SK-N-SH (cell line): ENCODE measurements around the gene HTT. TPM values are rescaled to one million over a fixed set of nuclear protein-coding genes. Genes with fewer than 3 reads are reported as not detected.

Experiments
- CTCF ChIA-PET: fragments of 300-600, 350-600 bp; formaldehyde crosslinking; extraction: SDS; loops from one replicate; lab custom pipeline; 2021; lab: Yijun Ruan, JAX
- POLR2A ChIA-PET: fragments of 350-600 bp; sonication (Branson Sonifier 250); formaldehyde crosslinking; extraction: SDS; loops from one replicate; lab custom pipeline; 2020; ENCODE audit warnings: antibody characterized with exemption, inconsistent platforms; lab: Yijun Ruan, JAX
- DNase-seq: peaks from one replicate; pipeline ENCODE4 v3.0.0; 2012
- H2AFZ ChIP-seq: fragments of 200-600 bp; sonication (generic); 2 replicates; pipeline ENCODE4 v1.8.1; 2016; ENCODE audit warnings: antibody characterized with exemption, mild to moderate bottlenecking, low read depth
- H3F3A ChIP-seq: fragments of 200-600 bp; sonication (generic); replicated peaks from 2 replicates; pipeline ENCODE3; 2016; ENCODE audit warnings: antibody characterized with exemption, mild to moderate bottlenecking; ENCODE audit not compliant: insufficient read depth
- H3K27ac ChIP-seq, 2 experiments: fragments of 200-500 bp in 1 of 2; fragments of 200-600 bp in 1 of 2; sonication (Bioruptor generic) in 1 of 2; sonication (generic), shearing (Covaris generic) in 1 of 2; 2 replicates each; pipeline versions ENCODE4 v1.5.1 to v1.6.1; 2014 to 2016; ENCODE audit warnings: low read depth in 2 of 2, inconsistent platforms in 1 of 2, low read length in 1 of 2, mild to moderate bottlenecking in 1 of 2, mixed read lengths in 1 of 2
- H3K27me3 ChIP-seq: fragments of 200-600 bp; sonication (generic), shearing (Covaris generic); 2 replicates; pipeline ENCODE4 v1.6.1; 2016; ENCODE audit warnings: mixed run types; ENCODE audit not compliant: insufficient read depth
- H3K36me3 ChIP-seq, 2 experiments: fragments of 200-500 bp in 1 of 2; fragments of 200-600 bp in 1 of 2; sonication (Bioruptor generic) in 1 of 2; sonication (generic) in 1 of 2; replicated peaks in 1 of 2; 2 replicates each; pipeline versions ENCODE3 to v1.5.1; 2014 to 2016; ENCODE audit warnings: low read length in 1 of 2, mild to moderate bottlenecking in 1 of 2; ENCODE audit not compliant: insufficient read depth in 2 of 2, control insufficient read depth in 1 of 2
- H3K4me1 ChIP-seq, 2 experiments: fragments of 200-500 bp in 1 of 2; fragments of 200-600 bp in 1 of 2; sonication (Bioruptor generic) in 1 of 2; sonication (generic), shearing (Covaris generic) in 1 of 2; 2 replicates each; pipeline versions ENCODE4 v1.5.1 to v1.6.1; 2014 to 2016; ENCODE audit warnings: low read depth in 1 of 2, low read length in 1 of 2, mixed run types in 1 of 2; ENCODE audit not compliant: insufficient read depth in 2 of 2, control insufficient read depth in 1 of 2
- H3K4me2 ChIP-seq: fragments of 200-600 bp; sonication (generic), shearing (Covaris generic); 2 replicates; pipeline ENCODE4 v1.6.1; 2017; ENCODE audit warnings: mixed run types
- H3K4me3 ChIP-seq, 2 experiments: fragments of 200-500 bp in 1 of 2; fragments of 200-600 bp in 1 of 2; sonication (Bioruptor generic) in 1 of 2; sonication (generic), shearing (Covaris generic) in 1 of 2; 2 replicates each; pipeline versions ENCODE4 v1.5.1 to v1.8.1; 2014 to 2016; ENCODE audit warnings: low read depth in 2 of 2, inconsistent platforms in 1 of 2, low read length in 1 of 2, mild to moderate bottlenecking in 1 of 2, mixed read lengths in 1 of 2, moderate library complexity in 1 of 2
- H3K79me2 ChIP-seq: fragments of 200-600 bp; sonication (generic); 2 replicates; pipeline ENCODE4 v1.8.1; 2017; ENCODE audit warnings: mild to moderate bottlenecking; ENCODE audit not compliant: insufficient read depth
- H3K9ac ChIP-seq: fragments of 200-600 bp; sonication (generic); 2 replicates; pipeline ENCODE4 v1.6.1; 2017; ENCODE audit warnings: mixed run types
- H3K9me2 ChIP-seq: fragments of 200-600 bp; sonication (generic); 2 replicates; pipeline ENCODE4 v1.6.1; 2017; ENCODE audit warnings: mixed run types
- H3K9me3 ChIP-seq: fragments of 200-600 bp; sonication (generic); 2 replicates; pipeline ENCODE4 v1.6.1; 2017; ENCODE audit warnings: mixed run types, mild to moderate bottlenecking, moderate library complexity
- H4K20me1 ChIP-seq: fragments of 200-600 bp; sonication (generic); 2 replicates; pipeline ENCODE4 v1.6.1; 2017; ENCODE audit warnings: mild to moderate bottlenecking, mixed run types; ENCODE audit not compliant: insufficient read depth
- CTCF ChIP-seq: fragments of 200-600 bp; sonication (generic); IDR thresholded peaks from 2 replicates; pipeline ENCODE4 v1.6.1; 2017; ENCODE audit warnings: antibody characterized with exemption, mild to moderate bottlenecking, moderate library complexity
- FOXJ3 ChIP-seq: sonication (generic); formaldehyde crosslinking; IDR thresholded peaks from 2 replicates; pipeline ENCODE4 v1.5.1; 2020; ENCODE audit warnings: mild to moderate bottlenecking, missing genetic modification reagents
- GABPA ChIP-seq: IDR thresholded peaks from 2 replicates; pipeline ENCODE4 v1.4.0; 2012; ENCODE audit warnings: low read depth, mild to moderate bottlenecking
- IRF3 ChIP-seq: fragments of 150-350 bp; IDR thresholded peaks from 2 replicates; pipeline ENCODE4 v1.6.1; 2016; ENCODE audit warnings: mild to moderate bottlenecking, low read depth, low read length
- MEF2A ChIP-seq: IDR thresholded peaks from 2 replicates; pipeline ENCODE4 v1.4.0; 2012; ENCODE audit warnings: low read depth, borderline replicate concordance
- NFIC ChIP-seq: IDR thresholded peaks from 2 replicates; pipeline ENCODE4 v1.4.0; 2012; ENCODE audit warnings: borderline replicate concordance
- RXRA ChIP-seq: IDR thresholded peaks from 2 replicates; pipeline ENCODE4 v1.4.0; 2012; ENCODE audit warnings: low read depth, mild to moderate bottlenecking, borderline replicate concordance
- SIN3A ChIP-seq: IDR thresholded peaks from 2 replicates; pipeline ENCODE4 v1.6.1; 2012; ENCODE audit warnings: low read depth, mild to moderate bottlenecking, low read length, moderate library complexity, borderline replicate concordance
- SMC3 ChIP-seq: IDR thresholded peaks from 2 replicates; pipeline ENCODE4 v1.6.1; 2012; ENCODE audit warnings: low read depth, low read length, improper control_type of control experiment
- TAF1 ChIP-seq: IDR thresholded peaks from 2 replicates; pipeline ENCODE4 v1.6.1; 2012; ENCODE audit warnings: low read depth, mild to moderate bottlenecking, low read length, moderate library complexity, borderline replicate concordance
- TCF12 ChIP-seq: IDR thresholded peaks from 2 replicates; pipeline ENCODE4 v1.4.0; 2012
- WGBS: methylation state at CpG from one replicate; pipeline ENCODE4 v1.1.6; 2017; ENCODE audit warnings: low lambda C conversion rate; 5-methylcytosine and 5-hydroxymethylcytosine counted together
- polyA plus RNA-seq, 3 experiments: library from polyadenylated mRNA; depleted of rRNA; stranded (reverse); fragments of >200 nt; gene quantifications; 2 replicates each; pipeline ENCODE4 v1.2.3, GENCODE V29; 2012

The HTT gene
- polyA plus RNA-seq, 1 of the 3 experiments (the other 2 are of a cell fraction), result 11.3 TPM

- Histone ChIP-seq H3K36me3 (no peaks in the 10 kb centered on the region), H3K79me2 (peaks cover 76% of the 10 kb centered on the region), H3K27ac (no peak overlapping the region), H3K9me2 (no peaks in the 10 kb centered on the region), H3K9ac (no peak overlapping the region), H3K9me3 (no peaks in the 10 kb centered on the region), H3K27me3 (no peaks in the 10 kb centered on the region), H2AFZ (no peak overlapping the region), H4K20me1 (peaks cover 70% of the 10 kb centered on the region), H3F3A (peaks cover 8% of the 10 kb centered on the region), H3K4me3 (no peak overlapping the region), H3K4me1 (peaks cover 6 to 15% of the 10 kb centered on the region in 2 experiments; a peak in 3 of 4 replicates), H3K4me2 (peak overlapping the region; percentile 23; the same call in 1 of the 2 replicates)
- no peak for DNase-seq
- no peak for TF ChIP-seq RXRA
- TF ChIP-seq IRF3, result no peak
- no peak for TF ChIP-seq MEF2A
- no peak for TF ChIP-seq TAF1
- 94% methylated on average over 2 of the region's 2 CpGs for WGBS
- ChIA-PET POLR2A (no interaction called here), CTCF (interaction anchor here (1.3 kb wide), 1 partner anchor 12 kb away, joined by 3 read pairs; no protein-coding TSS in a partner anchor)
Observed at GRCh38 chr4:3077796-3078195, 3.3 kb downstream of the HTT start.

GRCh38 chr4:3079694-3080123 lies 5.2 kb downstream of the HTT start:
- CTCF ChIA-PET, result interaction anchor here (0.9 to 1.2 kb wide), 4 partner anchors 28 to 102 kb away, joined by 3 read pairs; no protein-coding TSS in a partner anchor
- 94% methylated on average over 6 of the region's 6 CpGs for WGBS
- peaks cover 84% of the 10 kb centered on the region for H4K20me1 ChIP-seq

More at GRCh38 chr4:3079694-3080123, 5.2 kb downstream of the HTT start:
- no peak overlapping the region for H3K9ac ChIP-seq
- no peak overlapping the region for H3K4me2 ChIP-seq
- H3K4me1 ChIP-seq, result peaks cover 6 to 9% of the 10 kb centered on the region in 2 experiments; a peak in 3 of 4 replicates
- no peak overlapping the region for H2AFZ ChIP-seq
- H3K27ac ChIP-seq, result no peak overlapping the region
- H3K9me2 ChIP-seq, result no peaks in the 10 kb centered on the region
- no peaks in the 10 kb centered on the region for H3K9me3 ChIP-seq
- no peak for TF ChIP-seq FOXJ3 (CRISPR knock-in tag)
- no peak for TF ChIP-seq CTCF
- no peak for TF ChIP-seq TCF12
- no peak for TF ChIP-seq TAF1
- TF ChIP-seq GABPA, result no peak
- no peak for TF ChIP-seq NFIC
- TF ChIP-seq SMC3, result no peak
- TF ChIP-seq SIN3A, result no peak
- TF ChIP-seq MEF2A, result no peak
- TF ChIP-seq IRF3, result no peak
- TF ChIP-seq RXRA, result no peak
- no peak for DNase-seq
- no peaks in the 10 kb centered on the region for H3K36me3 ChIP-seq
- H3K27me3 ChIP-seq, result no peaks in the 10 kb centered on the region
- no peak overlapping the region for H3K4me3 ChIP-seq
- POLR2A ChIA-PET, result no interaction called here
- peaks cover 95% of the 10 kb centered on the region for H3K79me2 ChIP-seq
- H3F3A ChIP-seq, result peaks cover 8% of the 10 kb centered on the region
